ENCODE results near the gene SNED1.

- TF ChIP-seq, protein P1, sequence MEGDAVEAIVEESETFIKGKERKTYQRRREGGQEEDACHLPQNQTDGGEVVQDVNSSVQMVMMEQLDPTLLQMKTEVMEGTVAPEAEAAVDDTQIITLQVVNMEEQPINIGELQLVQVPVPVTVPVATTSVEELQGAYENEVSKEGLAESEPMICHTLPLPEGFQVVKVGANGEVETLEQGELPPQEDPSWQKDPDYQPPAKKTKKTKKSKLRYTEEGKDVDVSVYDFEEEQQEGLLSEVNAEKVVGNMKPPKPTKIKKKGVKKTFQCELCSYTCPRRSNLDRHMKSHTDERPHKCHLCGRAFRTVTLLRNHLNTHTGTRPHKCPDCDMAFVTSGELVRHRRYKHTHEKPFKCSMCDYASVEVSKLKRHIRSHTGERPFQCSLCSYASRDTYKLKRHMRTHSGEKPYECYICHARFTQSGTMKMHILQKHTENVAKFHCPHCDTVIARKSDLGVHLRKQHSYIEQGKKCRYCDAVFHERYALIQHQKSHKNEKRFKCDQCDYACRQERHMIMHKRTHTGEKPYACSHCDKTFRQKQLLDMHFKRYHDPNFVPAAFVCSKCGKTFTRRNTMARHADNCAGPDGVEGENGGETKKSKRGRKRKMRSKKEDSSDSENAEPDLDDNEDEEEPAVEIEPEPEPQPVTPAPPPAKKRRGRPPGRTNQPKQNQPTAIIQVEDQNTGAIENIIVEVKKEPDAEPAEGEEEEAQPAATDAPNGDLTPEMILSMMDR (IDR thresholded peaks at IDR 0.05; ENCODE audit: insufficient read depth, low read length), result no peak
- TF ChIP-seq GABPA (IDR thresholded peaks at IDR 0.05; ENCODE audit: low read depth) (no peak), POLR2AphosphoS5 (IDR thresholded peaks at IDR 0.05; ENCODE audit: low read depth) (no peak), REST (IDR thresholded peaks at IDR 0.05; ENCODE audit: insufficient replicate concordance, low read depth) (no peak), SPI1 (IDR thresholded peaks at IDR 0.05; ENCODE audit: borderline replicate concordance, low read depth) (no peak)
Measured at GRCh38 chr2:240972636-240973521, 25.5 kb upstream of the SNED1 start.
